ENCODE measurements around the gene MBD3. TPM values are rescaled to one million over a fixed set of nuclear protein-coding genes. Genes with fewer than 3 reads are reported as not detected.
A peak's percentile ranks its signal among the peaks of the same experiment; 100 is the strongest.

Gene MBD3
- polyA plus RNA-seq, 1 donor (not counting 4 experiments of a cell fraction or from before 2014, with no cell fraction given), result 16.6 TPM

- no peak overlapping the region for H3K4me3 ChIP-seq (ENCODE audit: control insufficient read depth in 2 of 3, extremely low read depth in 1 of 3, insufficient read depth in 2 of 3, low read depth in 1 of 3, low read length in 3 of 3)
- no peaks in the 10 kb centered on the region for H3K9me1 ChIP-seq (ENCODE audit: control insufficient read depth, extremely low read depth, insufficient read depth, low read length)
- no peaks in the 10 kb centered on the region for H3K36me3 ChIP-seq (ENCODE audit: control insufficient read depth in 2 of 2, extremely low read depth in 1 of 2, insufficient read depth in 2 of 2, low read length in 2 of 2)
- peaks cover 37% of the 10 kb centered on the region for H3K27me3 ChIP-seq (ENCODE audit: control insufficient read depth, extremely low read depth, insufficient read depth, low read length)
- H3K4me1 ChIP-seq (ENCODE audit: control insufficient read depth, extremely low read depth, insufficient read depth, low read length), result no peaks in the 10 kb centered on the region
- TF ChIP-seq, protein P1, sequence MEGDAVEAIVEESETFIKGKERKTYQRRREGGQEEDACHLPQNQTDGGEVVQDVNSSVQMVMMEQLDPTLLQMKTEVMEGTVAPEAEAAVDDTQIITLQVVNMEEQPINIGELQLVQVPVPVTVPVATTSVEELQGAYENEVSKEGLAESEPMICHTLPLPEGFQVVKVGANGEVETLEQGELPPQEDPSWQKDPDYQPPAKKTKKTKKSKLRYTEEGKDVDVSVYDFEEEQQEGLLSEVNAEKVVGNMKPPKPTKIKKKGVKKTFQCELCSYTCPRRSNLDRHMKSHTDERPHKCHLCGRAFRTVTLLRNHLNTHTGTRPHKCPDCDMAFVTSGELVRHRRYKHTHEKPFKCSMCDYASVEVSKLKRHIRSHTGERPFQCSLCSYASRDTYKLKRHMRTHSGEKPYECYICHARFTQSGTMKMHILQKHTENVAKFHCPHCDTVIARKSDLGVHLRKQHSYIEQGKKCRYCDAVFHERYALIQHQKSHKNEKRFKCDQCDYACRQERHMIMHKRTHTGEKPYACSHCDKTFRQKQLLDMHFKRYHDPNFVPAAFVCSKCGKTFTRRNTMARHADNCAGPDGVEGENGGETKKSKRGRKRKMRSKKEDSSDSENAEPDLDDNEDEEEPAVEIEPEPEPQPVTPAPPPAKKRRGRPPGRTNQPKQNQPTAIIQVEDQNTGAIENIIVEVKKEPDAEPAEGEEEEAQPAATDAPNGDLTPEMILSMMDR (optimal IDR thresholded peaks at IDR 0.05 in 1 of 3, IDR thresholded peaks at IDR 0.05 in 1 of 3, conservative IDR thresholded peaks at IDR 0.05 in 1 of 3; ENCODE audit: extremely low read depth in 1 of 3, insufficient read depth in 2 of 3, low read length in 3 of 3), result no peak
- peak; percentile 99 for TF ChIP-seq EZH2 (IDR thresholded peaks at IDR 0.05; ENCODE audit: low read length)
- dilution Hi-C loops (cut with MboI; ENCODE audit: extremely low pct_ligation_motif_present, low sequenced_read_pairs), result no loop called here
- no peaks in the 10 kb centered on the region for H3K9me3 ChIP-seq (ENCODE audit: control insufficient read depth, low read depth, low read length)
- no peak overlapping the region for H2AFZ ChIP-seq (ENCODE audit: control insufficient read depth, low read length)
- H3K9ac ChIP-seq (ENCODE audit: control insufficient read depth, extremely low read depth, insufficient read depth, low read length), result no peak overlapping the region
- no peaks in the 10 kb centered on the region for H3K79me2 ChIP-seq (ENCODE audit: control insufficient read depth, insufficient read depth, low read length)
- DNase-seq (ENCODE audit: low read depth, low spot score), result no peak
- no peak overlapping the region for H3K27ac ChIP-seq (ENCODE audit: control insufficient read depth, insufficient read depth, low read length)
- H4K20me1 ChIP-seq (ENCODE audit: control insufficient read depth, extremely low read depth, insufficient read depth, low read length), result peaks cover 2% of the 10 kb centered on the region
- H3K4me2 ChIP-seq (ENCODE audit: control insufficient read depth, extremely low read depth, insufficient read depth, low read depth, low read length), result no peak overlapping the region
- no peak for FAIRE-seq
Measured at GRCh38 chr19:1524287-1524971, 68.2 kb downstream of the MBD3 start.

Small RNA genes within 50 kb of the gene (small RNA-seq; reads per million reads assigned to genes)
- 0 reads per million in 3 experiments for gene AC005943.2 (ENCODE audit: insufficient read length in 3 of 3, low read depth in 3 of 3, low replicate concordance in 1 of 3)
- gene RN7SL477P (ENCODE audit: insufficient read length in 3 of 3, low read depth in 3 of 3, low replicate concordance in 1 of 3), result 0 reads per million in 3 experiments
- gene RNU6-1223P (ENCODE audit: insufficient read length in 3 of 3, low read depth in 3 of 3, low replicate concordance in 1 of 3), result 0 reads per million in 3 experiments

Other genes starting within 250 kb of the MBD3 start
- 23.2 to 52.1 TPM (median 41.3 TPM) in 3 replicates for gene NDUFS7, start 209.0 kb downstream of the MBD3 start, polyA plus RNA-seq
- gene GAMT, start 191.3 kb downstream of the MBD3 start, polyA plus RNA-seq, result 5.7 to 15.6 TPM (median 7.6 TPM) in 3 replicates
- 56.4 to 99.2 TPM (median 71.6 TPM) in 3 replicates for gene DAZAP1, start 185.3 kb downstream of the MBD3 start, polyA plus RNA-seq
- gene RPS15, start 154.5 kb downstream of the MBD3 start, polyA plus RNA-seq, result 795 to 1,391 TPM (median 803 TPM) in 3 replicates
- gene APC2, start 142.7 kb downstream of the MBD3 start, polyA plus RNA-seq, result 0.01 to 0.05 TPM (median 0.01 TPM) in 3 replicates
- gene C19orf25, start 113.7 kb downstream of the MBD3 start, polyA plus RNA-seq, result 11.2 to 24.9 TPM (median 13.8 TPM) in 3 replicates
- gene PCSK4, start 102.5 kb downstream of the MBD3 start, polyA plus RNA-seq, result 0.25 to 1.2 TPM (median 0.27 TPM) in 3 replicates
- 1.2 to 1.3 TPM (median 1.2 TPM) in 3 replicates for gene REEP6, start 101.7 kb downstream of the MBD3 start, polyA plus RNA-seq
- gene ADAMTSL5, start 79.8 kb downstream of the MBD3 start, polyA plus RNA-seq, result 4.2 to 8.5 TPM (median 5.7 TPM) in 3 replicates
- 0.05 to 0.26 TPM (median 0.06 TPM) in 3 replicates for gene PLK5, start 68.8 kb downstream of the MBD3 start, polyA plus RNA-seq
- 3.9 to 6.3 TPM (median 5.9 TPM) in 3 replicates for gene MEX3D, start 24.5 kb downstream of the MBD3 start, polyA plus RNA-seq
- 136 to 468 TPM (median 327 TPM) in 3 replicates for gene UQCR11, start 12.6 kb upstream of the MBD3 start, polyA plus RNA-seq
- 40.0 to 59.0 TPM (median 44.4 TPM) in 3 replicates for gene TCF3, start 59.8 kb upstream of the MBD3 start, polyA plus RNA-seq
- gene ONECUT3, start 160.6 kb upstream of the MBD3 start, polyA plus RNA-seq, result under 0.01 to 0.01 TPM in 2 of 3 replicates, not detected in the other
- 0.98 to 2.8 TPM (median 1.2 TPM) in 3 replicates for gene ATP8B3, start 219.4 kb upstream of the MBD3 start, polyA plus RNA-seq